WTC11 (cell line): ENCODE results near the gene SLC10A3. TPM values are rescaled to one million over a fixed set of nuclear protein-coding genes. Genes with fewer than 3 reads are reported as not detected.

Experiments
- ATAC-seq: fragments of 200-7000 bp; cut with Tn5 transposase; 2 replicates; pipeline ENCODE4 v1.10.0; 2021; ENCODE audit warnings: mild to moderate bottlenecking, moderate library complexity
- CTCF ChIA-PET: fragments of 300-600 bp; sonication (Branson Sonifier 250); formaldehyde crosslinking; loops from one replicate; lab custom pipeline; 2021; ENCODE audit warnings: antibody characterized with exemption; lab: Charles Lee
- POLR2A ChIA-PET: fragments of 350-600 bp; sonication (Branson Sonifier 250); formaldehyde crosslinking; loops from one replicate; lab custom pipeline; 2021; ENCODE audit warnings: antibody characterized with exemption; lab: Charles Lee
- DNase-seq: peaks from one replicate; pipeline ENCODE4 v3.0.0; 2021; ENCODE audit warnings: low spot score
- H3K27ac Mint-ChIP-seq: 2 replicates; pipeline ENCODE4 v1.8.0; 2021; ENCODE audit warnings: mixed read lengths
- H3K27me3 Mint-ChIP-seq: 2 replicates; pipeline ENCODE4 v1.8.0; 2021; ENCODE audit warnings: low read depth, mild to moderate bottlenecking, moderate library complexity, mixed read lengths
- H3K36me3 Mint-ChIP-seq: 2 replicates; pipeline ENCODE4 v1.8.0; 2021; ENCODE audit warnings: mixed read lengths
- H3K4me1 Mint-ChIP-seq: 2 replicates; pipeline ENCODE4 v1.8.0; 2022; ENCODE audit warnings: mixed read lengths
- H3K4me3 Mint-ChIP-seq: 2 replicates; pipeline ENCODE4 v1.8.0; 2021; ENCODE audit warnings: mild to moderate bottlenecking, moderate library complexity, mixed read lengths
- H3K9me3 Mint-ChIP-seq: 2 replicates; pipeline ENCODE4 v1.8.0; 2021; ENCODE audit warnings: mixed read lengths
- EMX1 ChIP-seq: fragments of 250-450 bp; sonication (Bioruptor Pico); IDR thresholded peaks from 2 replicates; pipeline ENCODE4 v1.8.0; 2021; ENCODE audit warnings: mild to moderate bottlenecking
- FOXK1 ChIP-seq: sonication (generic); formaldehyde crosslinking; IDR thresholded peaks from 2 replicates; pipeline ENCODE4 v1.8.0; 2022; ENCODE audit warnings: mild to moderate bottlenecking, moderate library complexity, missing genetic modification reagents
- FOXP1 ChIP-seq: sonication (generic); formaldehyde crosslinking; IDR thresholded peaks from 2 replicates; pipeline ENCODE4 v1.8.0; 2022; ENCODE audit warnings: missing genetic modification reagents, mild to moderate bottlenecking, moderate library complexity, borderline replicate concordance
- GRHL2 ChIP-seq: fragments of 250-450 bp; sonication (Bioruptor Pico); IDR thresholded peaks from 2 replicates; pipeline ENCODE4 v1.8.0; 2022; ENCODE audit warnings: mild to moderate bottlenecking, moderate library complexity; ENCODE audit not compliant: insufficient replicate concordance, severe bottlenecking
- GTF2I ChIP-seq: fragments of 250-450 bp; sonication (Bioruptor Pico); conservative IDR thresholded peaks from 2 replicates; pipeline ENCODE4 v1.4.0; 2021; ENCODE audit warnings: mild to moderate bottlenecking
- JAZF1 ChIP-seq: fragments of 250-450 bp; sonication (Bioruptor Pico); IDR thresholded peaks from 2 replicates; pipeline ENCODE4 v1.9.0; 2021; ENCODE audit warnings: moderate library complexity, mild to moderate bottlenecking, inconsistent platforms
- KAT7 ChIP-seq: sonication (generic); formaldehyde crosslinking; IDR thresholded peaks from 2 replicates; pipeline ENCODE4 v1.8.1; 2023; ENCODE audit warnings: missing genetic modification reagents, mild to moderate bottlenecking, borderline replicate concordance
- MYBL2 ChIP-seq: sonication (generic); formaldehyde crosslinking; IDR thresholded peaks from 2 replicates; pipeline ENCODE4 v1.8.1; 2023; ENCODE audit warnings: mild to moderate bottlenecking, moderate library complexity, missing genetic modification reagents
- NR3C1 ChIP-seq: sonication (generic); formaldehyde crosslinking; conservative IDR thresholded peaks from 2 replicates; pipeline ENCODE4 v1.8.1; 2023; ENCODE audit warnings: low read depth, mild to moderate bottlenecking, missing genetic modification reagents
- RELA ChIP-seq: sonication (generic); formaldehyde crosslinking; IDR thresholded peaks from 2 replicates; pipeline ENCODE4 v1.8.1; 2022; ENCODE audit warnings: missing genetic modification reagents, mild to moderate bottlenecking, borderline replicate concordance
- SOX15 ChIP-seq: fragments of 250-450 bp; sonication (Bioruptor Pico); IDR thresholded peaks from 2 replicates; pipeline ENCODE4 v1.9.0; 2021; ENCODE audit warnings: mild to moderate bottlenecking
- TCF7 ChIP-seq: sonication (generic); formaldehyde crosslinking; IDR thresholded peaks from 2 replicates; pipeline ENCODE4 v1.8.0; 2022; ENCODE audit warnings: mild to moderate bottlenecking, low read depth, missing genetic modification reagents, moderate library complexity
- ZNF219 ChIP-seq: sonication (generic); formaldehyde crosslinking; IDR thresholded peaks from 2 replicates; pipeline ENCODE4 v1.8.0; 2023; ENCODE audit warnings: missing genetic modification reagents, mild to moderate bottlenecking, borderline replicate concordance
- ZNF671 ChIP-seq: fragments of 250-450 bp; sonication (Bioruptor Pico); IDR thresholded peaks from 2 replicates; pipeline ENCODE4 v1.8.0; 2021; ENCODE audit warnings: mild to moderate bottlenecking
- total RNA-seq: library from RNA; stranded (reverse); gene quantifications from 3 replicates; pipeline ENCODE4 v1.2.3, GENCODE V29; 2021
- TF ChIP-seq, protein P1 (sequence below): sonication (generic); formaldehyde crosslinking; IDR thresholded peaks from 2 replicates; pipeline ENCODE4 v1.8.0; 2022; ENCODE audit warnings: mild to moderate bottlenecking, missing genetic modification reagents
- TF ChIP-seq, protein P2 (sequence below): sonication (generic); formaldehyde crosslinking; IDR thresholded peaks from 2 replicates; pipeline ENCODE4 v1.8.1; 2023; ENCODE audit warnings: mild to moderate bottlenecking, moderate library complexity, missing genetic modification reagents
- TF ChIP-seq, protein P3 (sequence below): sonication (generic); formaldehyde crosslinking; IDR thresholded peaks from 2 replicates; pipeline ENCODE4 v1.8.0; 2022; ENCODE audit warnings: mild to moderate bottlenecking, missing genetic modification reagents
- TF ChIP-seq, protein P4 (sequence below): fragments of 250-450 bp; sonication (Bioruptor Pico); IDR thresholded peaks from 2 replicates; pipeline ENCODE4 v2.1.2; 2022; ENCODE audit warnings: mild to moderate bottlenecking, moderate library complexity
- TF ChIP-seq, protein P5 (sequence below): sonication (generic); formaldehyde crosslinking; IDR thresholded peaks from 2 replicates; pipeline ENCODE4 v1.8.0; 2023; ENCODE audit warnings: mild to moderate bottlenecking, missing genetic modification reagents
- TF ChIP-seq, protein P6 (sequence below): fragments of 250-450 bp; sonication (Bioruptor Pico); IDR thresholded peaks from 2 replicates; pipeline ENCODE4 v1.9.0; 2021; ENCODE audit warnings: mild to moderate bottlenecking, borderline replicate concordance
- TF ChIP-seq, protein P7 (sequence below): sonication (generic); formaldehyde crosslinking; IDR thresholded peaks from 2 replicates; pipeline ENCODE4 v1.8.1; 2022; ENCODE audit warnings: mild to moderate bottlenecking, missing genetic modification reagents, moderate library complexity, borderline replicate concordance

SLC10A3 gene
- total RNA-seq, 1 experiment from 2014 or later: 9.8 TPM

DNA sequence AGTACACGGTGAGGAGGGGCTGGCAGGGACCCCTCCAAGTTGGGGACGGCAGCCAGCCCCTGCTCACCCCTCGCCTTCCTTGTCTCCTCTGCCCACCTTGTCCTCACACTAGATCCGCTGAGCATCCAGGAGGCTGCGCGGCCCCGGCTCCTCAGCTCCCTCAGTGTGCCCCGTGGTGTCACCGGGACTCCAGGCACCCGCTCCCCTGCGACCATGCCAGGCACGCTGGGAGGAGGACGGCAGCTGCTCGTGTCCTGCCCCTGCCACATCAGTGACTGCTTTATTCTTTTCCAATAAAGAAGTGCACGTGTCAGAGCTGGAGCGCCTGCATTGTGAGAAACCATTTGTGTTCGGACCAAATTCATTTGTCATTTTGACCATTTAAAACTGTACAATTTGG, 40.1 kb downstream of the SLC10A3 start:
- Mint-ChIP-seq H3K27me3 (peaks cover 6% of the 10 kb centered on the region; the same call in 1 of the 2 replicates), H3K36me3 (peaks cover 6% of the 10 kb centered on the region), H3K4me3 (no peak overlapping the region), H3K4me1 (no peaks in the 10 kb centered on the region), H3K27ac (no peak overlapping the region), H3K9me3 (no peaks in the 10 kb centered on the region)
- ChIA-PET POLR2A (no interaction called here), CTCF (no interaction called here)
- TF ChIP-seq NR3C1 (CRISPR knock-in tag) (no peak), GTF2I (CRISPR knock-in tag) (no peak), KAT7 (CRISPR knock-in tag) (no peak), SOX15 (CRISPR knock-in tag) (no peak), ZNF219 (no peak)
- TF ChIP-seq, protein P1, sequence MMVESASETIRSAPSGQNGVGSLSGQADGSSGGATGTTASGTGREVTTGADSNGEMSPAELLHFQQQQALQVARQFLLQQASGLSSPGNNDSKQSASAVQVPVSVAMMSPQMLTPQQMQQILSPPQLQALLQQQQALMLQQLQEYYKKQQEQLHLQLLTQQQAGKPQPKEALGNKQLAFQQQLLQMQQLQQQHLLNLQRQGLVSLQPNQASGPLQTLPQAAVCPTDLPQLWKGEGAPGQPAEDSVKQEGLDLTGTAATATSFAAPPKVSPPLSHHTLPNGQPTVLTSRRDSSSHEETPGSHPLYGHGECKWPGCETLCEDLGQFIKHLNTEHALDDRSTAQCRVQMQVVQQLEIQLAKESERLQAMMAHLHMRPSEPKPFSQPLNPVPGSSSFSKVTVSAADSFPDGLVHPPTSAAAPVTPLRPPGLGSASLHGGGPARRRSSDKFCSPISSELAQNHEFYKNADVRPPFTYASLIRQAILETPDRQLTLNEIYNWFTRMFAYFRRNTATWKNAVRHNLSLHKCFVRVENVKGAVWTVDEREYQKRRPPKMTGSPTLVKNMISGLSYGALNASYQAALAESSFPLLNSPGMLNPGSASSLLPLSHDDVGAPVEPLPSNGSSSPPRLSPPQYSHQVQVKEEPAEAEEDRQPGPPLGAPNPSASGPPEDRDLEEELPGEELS (CRISPR knock-in tag): no peak
- TF ChIP-seq, protein P2, sequence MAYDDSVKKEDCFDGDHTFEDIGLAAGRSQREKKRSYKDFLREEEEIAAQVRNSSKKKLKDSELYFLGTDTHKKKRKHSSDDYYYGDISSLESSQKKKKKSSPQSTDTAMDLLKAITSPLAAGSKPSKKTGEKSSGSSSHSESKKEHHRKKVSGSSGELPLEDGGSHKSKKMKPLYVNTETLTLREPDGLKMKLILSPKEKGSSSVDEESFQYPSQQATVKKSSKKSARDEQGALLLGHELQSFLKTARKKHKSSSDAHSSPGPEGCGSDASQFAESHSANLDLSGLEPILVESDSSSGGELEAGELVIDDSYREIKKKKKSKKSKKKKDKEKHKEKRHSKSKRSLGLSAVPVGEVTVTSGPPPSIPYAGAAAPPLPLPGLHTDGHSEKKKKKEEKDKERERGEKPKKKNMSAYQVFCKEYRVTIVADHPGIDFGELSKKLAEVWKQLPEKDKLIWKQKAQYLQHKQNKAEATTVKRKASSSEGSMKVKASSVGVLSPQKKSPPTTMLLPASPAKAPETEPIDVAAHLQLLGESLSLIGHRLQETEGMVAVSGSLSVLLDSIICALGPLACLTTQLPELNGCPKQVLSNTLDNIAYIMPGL (CRISPR knock-in tag): no peak
- TF ChIP-seq, protein P3, sequence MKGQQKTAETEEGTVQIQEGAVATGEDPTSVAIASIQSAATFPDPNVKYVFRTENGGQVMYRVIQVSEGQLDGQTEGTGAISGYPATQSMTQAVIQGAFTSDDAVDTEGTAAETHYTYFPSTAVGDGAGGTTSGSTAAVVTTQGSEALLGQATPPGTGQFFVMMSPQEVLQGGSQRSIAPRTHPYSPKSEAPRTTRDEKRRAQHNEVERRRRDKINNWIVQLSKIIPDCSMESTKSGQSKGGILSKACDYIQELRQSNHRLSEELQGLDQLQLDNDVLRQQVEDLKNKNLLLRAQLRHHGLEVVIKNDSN: no peak
- TF ChIP-seq, protein P4, sequence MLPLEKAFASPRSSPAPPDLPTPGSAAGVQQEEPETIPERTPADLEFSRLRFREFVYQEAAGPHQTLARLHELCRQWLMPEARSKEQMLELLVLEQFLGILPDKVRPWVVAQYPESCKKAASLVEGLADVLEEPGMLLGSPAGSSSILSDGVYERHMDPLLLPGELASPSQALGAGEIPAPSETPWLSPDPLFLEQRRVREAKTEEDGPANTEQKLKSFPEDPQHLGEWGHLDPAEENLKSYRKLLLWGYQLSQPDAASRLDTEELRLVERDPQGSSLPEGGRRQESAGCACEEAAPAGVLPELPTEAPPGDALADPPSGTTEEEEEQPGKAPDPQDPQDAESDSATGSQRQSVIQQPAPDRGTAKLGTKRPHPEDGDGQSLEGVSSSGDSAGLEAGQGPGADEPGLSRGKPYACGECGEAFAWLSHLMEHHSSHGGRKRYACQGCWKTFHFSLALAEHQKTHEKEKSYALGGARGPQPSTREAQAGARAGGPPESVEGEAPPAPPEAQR (CRISPR knock-in tag): no peak
- DNase-seq: no peak
- ATAC-seq: no peak

DNA sequence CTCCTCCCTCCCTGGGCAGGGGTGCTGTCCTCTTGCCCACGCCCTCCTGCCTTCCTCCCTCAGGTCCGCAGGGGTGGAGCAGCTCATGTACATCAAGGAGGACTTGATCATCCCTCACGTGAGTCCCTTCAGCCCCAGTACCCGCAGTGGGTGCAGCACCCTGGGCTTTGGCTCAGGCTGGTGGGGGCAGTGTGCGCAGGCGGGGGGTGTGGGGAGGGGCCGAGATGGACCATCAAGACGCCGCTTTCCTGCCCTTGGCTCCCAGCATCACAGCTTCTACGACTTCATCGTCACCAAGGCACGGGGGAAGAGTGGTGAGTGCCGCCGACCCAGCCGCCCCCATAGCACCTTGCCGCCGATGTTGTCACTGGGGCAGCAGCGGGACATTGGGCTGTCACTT, 40.8 kb downstream of the SLC10A3 start:
- ATAC-seq: no peak
- POLR2A ChIA-PET: no interaction called here
- H3K27ac Mint-ChIP-seq: no peak overlapping the region
- peaks cover 6% of the 10 kb centered on the region for H3K36me3 Mint-ChIP-seq
- no peaks in the 10 kb centered on the region for H3K9me3 Mint-ChIP-seq
- no peak overlapping the region for H3K4me3 Mint-ChIP-seq
- no peak for DNase-seq
- TF ChIP-seq JAZF1 (no peak), MYBL2 (CRISPR knock-in tag) (no peak), GRHL2 (CRISPR knock-in tag) (no peak), KAT7 (CRISPR knock-in tag) (no peak), RELA (CRISPR knock-in tag) (no peak), TCF7 (no peak), FOXK1 (no peak), NR3C1 (CRISPR knock-in tag) (no peak), FOXP1 (CRISPR knock-in tag) (no peak), ZNF671 (CRISPR knock-in tag) (no peak), EMX1 (CRISPR knock-in tag) (no peak)
- TF ChIP-seq, protein P5, sequence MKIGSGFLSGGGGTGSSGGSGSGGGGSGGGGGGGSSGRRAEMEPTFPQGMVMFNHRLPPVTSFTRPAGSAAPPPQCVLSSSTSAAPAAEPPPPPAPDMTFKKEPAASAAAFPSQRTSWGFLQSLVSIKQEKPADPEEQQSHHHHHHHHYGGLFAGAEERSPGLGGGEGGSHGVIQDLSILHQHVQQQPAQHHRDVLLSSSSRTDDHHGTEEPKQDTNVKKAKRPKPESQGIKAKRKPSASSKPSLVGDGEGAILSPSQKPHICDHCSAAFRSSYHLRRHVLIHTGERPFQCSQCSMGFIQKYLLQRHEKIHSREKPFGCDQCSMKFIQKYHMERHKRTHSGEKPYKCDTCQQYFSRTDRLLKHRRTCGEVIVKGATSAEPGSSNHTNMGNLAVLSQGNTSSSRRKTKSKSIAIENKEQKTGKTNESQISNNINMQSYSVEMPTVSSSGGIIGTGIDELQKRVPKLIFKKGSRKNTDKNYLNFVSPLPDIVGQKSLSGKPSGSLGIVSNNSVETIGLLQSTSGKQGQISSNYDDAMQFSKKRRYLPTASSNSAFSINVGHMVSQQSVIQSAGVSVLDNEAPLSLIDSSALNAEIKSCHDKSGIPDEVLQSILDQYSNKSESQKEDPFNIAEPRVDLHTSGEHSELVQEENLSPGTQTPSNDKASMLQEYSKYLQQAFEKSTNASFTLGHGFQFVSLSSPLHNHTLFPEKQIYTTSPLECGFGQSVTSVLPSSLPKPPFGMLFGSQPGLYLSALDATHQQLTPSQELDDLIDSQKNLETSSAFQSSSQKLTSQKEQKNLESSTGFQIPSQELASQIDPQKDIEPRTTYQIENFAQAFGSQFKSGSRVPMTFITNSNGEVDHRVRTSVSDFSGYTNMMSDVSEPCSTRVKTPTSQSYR (CRISPR knock-in tag): no peak
- TF ChIP-seq, protein P6, sequence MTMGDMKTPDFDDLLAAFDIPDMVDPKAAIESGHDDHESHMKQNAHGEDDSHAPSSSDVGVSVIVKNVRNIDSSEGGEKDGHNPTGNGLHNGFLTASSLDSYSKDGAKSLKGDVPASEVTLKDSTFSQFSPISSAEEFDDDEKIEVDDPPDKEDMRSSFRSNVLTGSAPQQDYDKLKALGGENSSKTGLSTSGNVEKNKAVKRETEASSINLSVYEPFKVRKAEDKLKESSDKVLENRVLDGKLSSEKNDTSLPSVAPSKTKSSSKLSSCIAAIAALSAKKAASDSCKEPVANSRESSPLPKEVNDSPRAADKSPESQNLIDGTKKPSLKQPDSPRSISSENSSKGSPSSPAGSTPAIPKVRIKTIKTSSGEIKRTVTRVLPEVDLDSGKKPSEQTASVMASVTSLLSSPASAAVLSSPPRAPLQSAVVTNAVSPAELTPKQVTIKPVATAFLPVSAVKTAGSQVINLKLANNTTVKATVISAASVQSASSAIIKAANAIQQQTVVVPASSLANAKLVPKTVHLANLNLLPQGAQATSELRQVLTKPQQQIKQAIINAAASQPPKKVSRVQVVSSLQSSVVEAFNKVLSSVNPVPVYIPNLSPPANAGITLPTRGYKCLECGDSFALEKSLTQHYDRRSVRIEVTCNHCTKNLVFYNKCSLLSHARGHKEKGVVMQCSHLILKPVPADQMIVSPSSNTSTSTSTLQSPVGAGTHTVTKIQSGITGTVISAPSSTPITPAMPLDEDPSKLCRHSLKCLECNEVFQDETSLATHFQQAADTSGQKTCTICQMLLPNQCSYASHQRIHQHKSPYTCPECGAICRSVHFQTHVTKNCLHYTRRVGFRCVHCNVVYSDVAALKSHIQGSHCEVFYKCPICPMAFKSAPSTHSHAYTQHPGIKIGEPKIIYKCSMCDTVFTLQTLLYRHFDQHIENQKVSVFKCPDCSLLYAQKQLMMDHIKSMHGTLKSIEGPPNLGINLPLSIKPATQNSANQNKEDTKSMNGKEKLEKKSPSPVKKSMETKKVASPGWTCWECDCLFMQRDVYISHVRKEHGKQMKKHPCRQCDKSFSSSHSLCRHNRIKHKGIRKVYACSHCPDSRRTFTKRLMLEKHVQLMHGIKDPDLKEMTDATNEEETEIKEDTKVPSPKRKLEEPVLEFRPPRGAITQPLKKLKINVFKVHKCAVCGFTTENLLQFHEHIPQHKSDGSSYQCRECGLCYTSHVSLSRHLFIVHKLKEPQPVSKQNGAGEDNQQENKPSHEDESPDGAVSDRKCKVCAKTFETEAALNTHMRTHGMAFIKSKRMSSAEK: no peak
- TF ChIP-seq, protein P7, sequence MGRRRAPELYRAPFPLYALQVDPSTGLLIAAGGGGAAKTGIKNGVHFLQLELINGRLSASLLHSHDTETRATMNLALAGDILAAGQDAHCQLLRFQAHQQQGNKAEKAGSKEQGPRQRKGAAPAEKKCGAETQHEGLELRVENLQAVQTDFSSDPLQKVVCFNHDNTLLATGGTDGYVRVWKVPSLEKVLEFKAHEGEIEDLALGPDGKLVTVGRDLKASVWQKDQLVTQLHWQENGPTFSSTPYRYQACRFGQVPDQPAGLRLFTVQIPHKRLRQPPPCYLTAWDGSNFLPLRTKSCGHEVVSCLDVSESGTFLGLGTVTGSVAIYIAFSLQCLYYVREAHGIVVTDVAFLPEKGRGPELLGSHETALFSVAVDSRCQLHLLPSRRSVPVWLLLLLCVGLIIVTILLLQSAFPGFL (CRISPR knock-in tag): no peak
- TF ChIP-seq, all 79 proteins: peak for 0
- Mint-ChIP-seq H3K27me3 (peaks cover 3% of the 10 kb centered on the region; the same call in 1 of the 2 replicates), H3K4me1 (no peaks in the 10 kb centered on the region)
- CTCF ChIA-PET: interaction anchor here (0.6 kb wide), 1 partner anchor 41 kb away, joined by 3 read pairs; no protein-coding TSS in a partner anchor
